T-helper 17 cell (primary cell): ENCODE measurements around the gene CACNA1H. TPM values are rescaled to one million over a fixed set of nuclear protein-coding genes. Genes with fewer than 3 reads are reported as not detected.
"Not testable (repeated sequence)": the region's sequence is repeated elsewhere in the genome, so short reads cannot be mapped to it uniquely, and the experiment has no call there.

ENCODE experiments used
- ATAC-seq: fragments of 150-1000 bp; cut with Tn5 transposase; 2 replicates; pipeline ENCODE4 v1.10.0; 2021; ENCODE audit warnings: mild to moderate bottlenecking, moderate library complexity
- DNase-seq, 3 donors: peaks; one replicate each; pipeline versions ENCODE4 v3.0.0 to v3.0.0-alpha.2; 2020 to 2021
- H3K9me3 ChIP-seq: one replicate; pipeline ENCODE4 v1.7.0; 2013; ENCODE audit warnings: low read length, mild to moderate bottlenecking; ENCODE audit not compliant: control insufficient read depth, poor library complexity, severe bottlenecking
- H3K27ac Mint-ChIP-seq: one replicate; pipeline ENCODE4 v1.8.0; 2022; ENCODE audit warnings: mild to moderate bottlenecking, moderate library complexity, mixed read lengths
- H3K27me3 Mint-ChIP-seq: one replicate; pipeline ENCODE4 v1.8.0; 2022; ENCODE audit warnings: mixed read lengths
- H3K36me3 Mint-ChIP-seq: one replicate; pipeline ENCODE4 v1.8.0; 2022; ENCODE audit warnings: low read depth, mixed read lengths
- H3K4me1 Mint-ChIP-seq: one replicate; pipeline ENCODE4 v1.8.0; 2022; ENCODE audit warnings: mild to moderate bottlenecking, mixed read lengths
- H3K4me3 Mint-ChIP-seq: one replicate; pipeline ENCODE4 v1.8.0; 2022; ENCODE audit warnings: mild to moderate bottlenecking, moderate library complexity, mixed read lengths
- total RNA-seq, 4 donors: library from RNA in 2 of 4; stranded (reverse) in 2 of 4; gene quantifications; one replicate each; pipeline ENCODE4 v1.2.3 and lab custom pipeline; 2022 to 2026

Gene CACNA1H
- total RNA-seq, 2 donors from 2014 or later = 8.6 to 9.5 TPM

DNA sequence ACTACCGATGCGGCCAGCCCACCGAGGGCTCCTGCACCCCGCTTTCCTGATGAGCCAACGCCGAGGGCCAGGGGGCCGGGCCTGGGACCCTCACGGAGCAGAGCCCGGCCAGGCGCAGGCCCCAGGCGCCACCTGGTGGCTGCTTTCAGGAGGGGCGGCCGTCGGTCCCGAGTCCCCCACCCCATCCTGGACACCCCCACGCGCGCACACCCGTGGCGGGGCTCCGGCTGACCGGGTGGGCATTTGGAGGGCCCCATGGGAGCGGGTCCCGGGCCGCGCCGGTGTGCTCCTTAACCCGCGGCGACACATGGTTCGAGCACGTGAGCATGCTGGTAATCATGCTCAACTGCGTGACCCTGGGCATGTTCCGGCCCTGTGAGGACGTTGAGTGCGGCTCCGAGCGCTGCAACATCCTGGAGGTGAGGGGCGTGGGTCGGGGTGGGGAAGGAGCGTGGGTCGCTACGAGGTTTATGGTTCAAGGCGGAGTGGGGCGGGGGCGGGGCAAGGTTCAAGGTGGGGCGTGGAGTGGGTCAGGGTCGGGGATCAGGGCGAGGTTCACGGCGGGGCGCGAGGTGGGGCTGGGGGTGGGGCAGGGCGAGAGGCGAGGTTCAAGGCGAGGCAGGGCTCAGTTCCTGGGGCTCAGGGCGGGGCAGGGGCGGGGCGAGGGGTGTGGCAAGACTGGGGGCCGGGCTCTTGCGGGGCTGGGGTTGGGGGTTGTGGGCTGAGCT is 41.9 kb downstream of the CACNA1H start:
- no peaks in the 10 kb centered on the region for H3K9me3 ChIP-seq
- Mint-ChIP-seq H3K36me3 (no peaks in the 10 kb centered on the region), H3K4me1 (peaks cover 2% of the 10 kb centered on the region), H3K27ac (no peak overlapping the region), H3K27me3 (peaks cover 7% of the 10 kb centered on the region), H3K4me3 (no peak overlapping the region)
- DNase-seq (no peak), ATAC-seq (no peak)

DNA sequence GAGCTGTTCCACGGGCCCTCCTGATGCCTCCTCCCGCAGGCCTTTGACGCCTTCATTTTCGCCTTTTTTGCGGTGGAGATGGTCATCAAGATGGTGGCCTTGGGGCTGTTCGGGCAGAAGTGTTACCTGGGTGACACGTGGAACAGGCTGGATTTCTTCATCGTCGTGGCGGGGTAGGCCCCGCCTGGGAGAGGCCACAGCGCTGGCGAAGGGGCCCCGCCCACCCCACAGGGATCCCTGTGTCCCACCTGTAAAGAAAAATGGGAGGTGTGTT is 42.4 kb downstream of the CACNA1H start:
- H3K9me3 ChIP-seq = no peaks in the 10 kb centered on the region
- peaks cover 2% of the 10 kb centered on the region for H3K4me1 Mint-ChIP-seq
- H3K27ac Mint-ChIP-seq = no peak overlapping the region
- DNase-seq (no peak), ATAC-seq (no peak)
- no peak overlapping the region for H3K4me3 Mint-ChIP-seq
- peaks cover 7% of the 10 kb centered on the region for H3K27me3 Mint-ChIP-seq
- no peaks in the 10 kb centered on the region for H3K36me3 Mint-ChIP-seq

DNA sequence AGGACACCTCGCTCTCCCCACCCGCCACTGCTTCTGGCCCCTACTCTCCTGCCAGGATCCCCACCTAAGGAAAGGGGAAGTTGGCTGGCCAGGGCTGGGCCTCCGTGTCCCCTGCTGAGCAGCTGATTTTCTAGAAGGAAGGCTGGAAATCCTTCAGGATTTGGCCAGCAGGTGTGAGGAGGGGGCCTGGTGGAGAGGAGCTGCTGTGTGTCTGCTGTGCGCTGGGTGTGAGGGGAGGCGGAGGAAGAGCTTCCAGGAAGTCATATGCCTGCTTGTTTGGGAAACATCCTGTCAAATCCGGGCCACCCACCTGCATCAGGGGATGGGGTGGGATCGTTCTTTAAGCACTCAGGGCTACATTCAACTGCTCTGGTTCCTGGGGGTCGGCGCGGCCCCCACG is 43.6 kb downstream of the CACNA1H start:
- DNase-seq (no peak), ATAC-seq (no peak)
- Mint-ChIP-seq H3K36me3 (no peaks in the 10 kb centered on the region), H3K4me1 (peaks cover 2% of the 10 kb centered on the region), H3K27me3 (peaks cover 7% of the 10 kb centered on the region), H3K27ac (no peak overlapping the region), H3K4me3 (no peak overlapping the region)
- no peaks in the 10 kb centered on the region for H3K9me3 ChIP-seq

DNA sequence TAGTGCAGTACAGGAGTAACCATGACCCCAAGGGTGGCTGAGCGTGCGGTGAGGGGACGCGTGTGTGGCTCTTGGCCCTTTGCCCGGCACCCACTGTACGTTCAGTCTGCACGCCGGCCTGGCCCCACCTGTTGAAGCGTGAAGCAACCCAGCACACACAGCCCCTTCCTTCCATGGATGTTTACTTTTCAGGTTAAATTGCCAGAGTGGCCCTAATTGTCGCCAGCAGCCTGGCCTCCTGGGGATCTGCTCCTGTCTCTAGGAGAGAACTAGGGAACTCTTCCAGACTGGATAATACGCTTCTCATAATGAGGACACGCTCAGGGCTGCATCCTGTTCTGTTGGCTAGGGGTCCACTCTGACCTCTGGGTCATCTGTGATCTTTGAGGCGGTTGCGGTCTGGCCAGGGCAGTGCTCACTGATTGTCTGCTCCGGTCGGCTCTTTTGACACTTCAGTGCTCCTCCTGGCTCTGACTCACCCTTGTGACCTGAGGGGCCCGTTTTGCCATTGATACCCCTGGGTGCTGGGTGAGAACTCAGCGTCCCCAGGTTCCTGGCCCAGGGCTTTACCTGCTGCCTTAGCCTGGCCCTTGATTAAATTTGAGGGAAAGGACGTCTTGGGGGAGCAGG is 44.4 kb downstream of the CACNA1H start:
- DNase-seq = no peak

DNA sequence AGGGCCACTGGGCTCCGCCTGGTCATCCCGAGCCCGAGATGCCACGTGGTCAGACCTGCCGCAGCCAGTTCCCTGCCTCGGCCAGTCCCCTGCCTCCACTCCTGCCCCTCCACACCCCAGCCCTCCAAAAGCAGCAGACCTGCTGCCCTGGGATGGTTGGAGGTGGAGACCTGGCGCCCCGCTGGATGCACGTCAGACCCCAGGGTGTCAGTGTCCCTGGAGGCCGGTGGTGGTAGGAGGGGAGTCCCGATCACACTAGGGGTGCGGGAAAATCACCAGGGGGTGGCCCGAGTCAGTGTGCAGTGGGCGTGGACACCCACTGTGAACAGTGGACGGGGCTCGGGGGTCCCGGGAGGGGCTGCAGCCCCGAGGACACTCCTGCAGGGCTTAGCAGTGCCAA is 45.3 kb downstream of the CACNA1H start:
- no peaks in the 10 kb centered on the region for H3K9me3 ChIP-seq
- no peak overlapping the region for H3K27ac Mint-ChIP-seq
- H3K4me1 Mint-ChIP-seq = peaks cover 2% of the 10 kb centered on the region
- H3K4me3 Mint-ChIP-seq = no peak overlapping the region
- H3K27me3 Mint-ChIP-seq = no peaks in the 10 kb centered on the region
- DNase-seq (no peak), ATAC-seq (no peak)
- no peaks in the 10 kb centered on the region for H3K36me3 Mint-ChIP-seq

More for the DNA sequence above, 44.4 kb downstream of the CACNA1H start:
- Mint-ChIP-seq H3K4me1 (peaks cover 2% of the 10 kb centered on the region), H3K27me3 (peaks cover 6% of the 10 kb centered on the region), H3K36me3 (no peaks in the 10 kb centered on the region), H3K27ac (no peak overlapping the region), H3K4me3 (no peak overlapping the region)
- no peak for ATAC-seq
- H3K9me3 ChIP-seq = no peaks in the 10 kb centered on the region

DNA sequence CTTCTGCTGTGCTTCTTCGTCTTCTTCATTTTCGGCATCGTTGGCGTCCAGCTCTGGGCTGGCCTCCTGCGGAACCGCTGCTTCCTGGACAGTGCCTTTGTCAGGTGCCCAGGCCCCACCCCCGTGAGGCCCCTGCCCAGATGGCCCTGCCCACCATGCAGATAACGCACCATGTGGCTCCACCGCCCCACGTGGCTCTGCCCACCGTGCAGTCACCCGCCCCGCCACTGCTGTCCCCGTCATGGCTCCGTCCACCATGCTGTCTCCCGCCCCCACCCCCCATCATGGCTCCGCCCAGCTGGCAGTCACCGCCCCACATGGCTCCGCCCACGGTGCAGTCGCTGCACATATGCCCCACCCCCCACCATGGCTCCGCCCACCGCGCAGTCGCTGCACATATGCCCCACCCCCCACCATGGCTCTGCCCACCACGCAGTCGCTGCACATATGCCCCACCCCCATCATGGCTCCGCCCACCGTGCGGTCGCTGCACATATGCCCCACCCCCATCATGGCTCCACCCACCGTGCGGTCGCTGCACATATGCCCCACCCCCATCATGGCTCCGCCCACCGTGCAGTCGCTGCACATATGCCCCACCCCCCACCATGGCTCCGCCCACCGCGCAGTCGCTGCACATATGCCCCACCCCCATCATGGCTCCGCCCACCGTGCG is 45.9 kb downstream of the CACNA1H start:
- H3K27me3 Mint-ChIP-seq, ATAC-seq, H3K4me3 Mint-ChIP-seq, DNase-seq, H3K9me3 ChIP-seq, H3K4me1 Mint-ChIP-seq, H3K27ac Mint-ChIP-seq, H3K36me3 Mint-ChIP-seq: not testable (repeated sequence)

GRCh38 chr16:1199347-1200013 is 46.6 kb downstream of the CACNA1H start:
- no peak for ATAC-seq
- Mint-ChIP-seq H3K27me3 (no peaks in the 10 kb centered on the region), H3K27ac (no peak overlapping the region), H3K36me3 (no peaks in the 10 kb centered on the region), H3K4me3 (no peak overlapping the region), H3K4me1 (peaks cover 2% of the 10 kb centered on the region)
- H3K9me3 ChIP-seq = no peaks in the 10 kb centered on the region
- DNase-seq = no peak

DNA sequence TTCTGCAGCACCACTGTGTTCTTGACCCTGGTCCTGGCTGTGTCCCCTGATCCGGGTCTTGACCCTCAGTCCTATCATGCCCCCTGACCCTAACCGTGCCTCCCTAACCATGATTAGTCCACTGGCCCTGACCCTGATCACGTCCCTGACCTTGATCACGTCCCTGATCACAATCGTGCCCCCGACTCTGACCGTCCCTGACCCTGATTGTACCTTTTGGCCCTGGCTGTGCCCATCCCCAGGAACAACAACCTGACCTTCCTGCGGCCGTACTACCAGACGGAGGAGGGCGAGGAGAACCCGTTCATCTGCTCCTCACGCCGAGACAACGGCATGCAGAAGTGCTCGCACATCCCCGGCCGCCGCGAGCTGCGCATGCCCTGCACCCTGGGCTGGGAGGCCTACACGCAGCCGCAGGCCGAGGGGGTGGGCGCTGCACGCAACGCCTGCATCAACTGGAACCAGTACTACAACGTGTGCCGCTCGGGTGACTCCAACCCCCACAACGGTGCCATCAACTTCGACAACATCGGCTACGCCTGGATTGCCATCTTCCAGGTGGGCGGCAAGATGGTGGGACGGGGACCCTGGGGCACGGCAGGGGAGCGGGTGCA is 47.2 kb downstream of the CACNA1H start:
- ATAC-seq (no peak), DNase-seq (no peak)
- H3K27ac Mint-ChIP-seq = no peak overlapping the region
- no peaks in the 10 kb centered on the region for H3K27me3 Mint-ChIP-seq
- peaks cover 2% of the 10 kb centered on the region for H3K4me1 Mint-ChIP-seq
- H3K9me3 ChIP-seq = no peaks in the 10 kb centered on the region
- H3K36me3 Mint-ChIP-seq = no peaks in the 10 kb centered on the region
- H3K4me3 Mint-ChIP-seq = no peak overlapping the region

DNA sequence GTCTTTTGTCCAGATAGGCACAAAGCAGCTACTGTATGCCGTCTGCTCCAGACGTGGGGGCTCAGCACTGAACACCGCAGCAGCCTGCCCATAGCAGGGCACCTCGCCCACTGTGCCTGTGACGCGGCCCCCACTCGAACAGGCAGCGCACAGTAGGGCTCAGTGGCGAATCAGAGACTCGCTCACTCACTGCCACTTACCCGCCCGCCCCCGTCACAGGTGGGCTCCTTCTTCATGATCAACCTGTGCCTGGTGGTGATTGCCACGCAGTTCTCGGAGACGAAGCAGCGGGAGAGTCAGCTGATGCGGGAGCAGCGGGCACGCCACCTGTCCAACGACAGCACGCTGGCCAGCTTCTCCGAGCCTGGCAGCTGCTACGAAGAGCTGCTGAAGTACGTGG is 48.5 kb downstream of the CACNA1H start:
- Mint-ChIP-seq H3K4me1 (peaks cover under 1% of the 10 kb centered on the region), H3K4me3 (no peak overlapping the region), H3K27me3 (no peaks in the 10 kb centered on the region), H3K36me3 (no peaks in the 10 kb centered on the region), H3K27ac (no peak overlapping the region)
- ATAC-seq (no peak), DNase-seq (no peak)
- H3K9me3 ChIP-seq = no peaks in the 10 kb centered on the region

DNA sequence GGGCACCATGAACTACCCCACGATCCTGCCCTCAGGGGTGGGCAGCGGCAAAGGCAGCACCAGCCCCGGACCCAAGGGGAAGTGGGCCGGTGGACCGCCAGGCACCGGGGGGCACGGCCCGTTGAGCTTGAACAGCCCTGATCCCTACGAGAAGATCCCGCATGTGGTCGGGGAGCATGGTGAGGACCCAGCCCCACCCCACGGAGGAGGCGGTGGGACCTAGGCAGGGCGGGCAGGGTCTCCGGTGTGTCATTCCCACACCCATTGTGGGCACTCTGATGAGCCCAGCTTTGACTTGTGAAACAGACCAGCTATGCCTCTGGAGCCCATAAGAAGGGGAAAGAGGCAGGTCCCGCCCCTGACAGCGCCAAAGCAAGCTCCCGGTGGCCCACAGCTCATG is 49.4 kb downstream of the CACNA1H start:
- DNase-seq (no peak), ATAC-seq (no peak)

GRCh38 chr16:1204933-1205332 is 52.0 kb downstream of the CACNA1H start:
- Mint-ChIP-seq H3K4me1 (no peaks in the 10 kb centered on the region), H3K27me3 (no peaks in the 10 kb centered on the region), H3K36me3 (no peaks in the 10 kb centered on the region), H3K27ac (no peak overlapping the region), H3K4me3 (peak overlapping the region; percentile 76)
- ATAC-seq = no peak
- DNase-seq = no peak
- H3K9me3 ChIP-seq = no peaks in the 10 kb centered on the region

More for the DNA sequence above, 49.4 kb downstream of the CACNA1H start:
- no peaks in the 10 kb centered on the region for H3K27me3 Mint-ChIP-seq
- H3K4me1 Mint-ChIP-seq = no peaks in the 10 kb centered on the region
- no peak overlapping the region for H3K27ac Mint-ChIP-seq
- no peaks in the 10 kb centered on the region for H3K36me3 Mint-ChIP-seq
- H3K9me3 ChIP-seq = no peaks in the 10 kb centered on the region
- H3K4me3 Mint-ChIP-seq = no peak overlapping the region

- DNase-seq (no peak), ATAC-seq (no peak)
- Mint-ChIP-seq H3K36me3 (no peaks in the 10 kb centered on the region), H3K27me3 (no peaks in the 10 kb centered on the region), H3K4me3 (no peak overlapping the region), H3K27ac (no peak overlapping the region), H3K4me1 (no peaks in the 10 kb centered on the region)
- H3K9me3 ChIP-seq = no peaks in the 10 kb centered on the region
Measured at GRCh38 chr16:1206326-1206725, 53.4 kb downstream of the CACNA1H start.

GRCh38 chr16:1206786-1207185 is 53.9 kb downstream of the CACNA1H start:
- Mint-ChIP-seq H3K36me3 (no peaks in the 10 kb centered on the region), H3K4me3 (peak overlapping the region; percentile 81), H3K27ac (no peak overlapping the region), H3K27me3 (no peaks in the 10 kb centered on the region), H3K4me1 (no peaks in the 10 kb centered on the region)
- ATAC-seq (peak; percentile 68), DNase-seq (no peak)
- H3K9me3 ChIP-seq = no peaks in the 10 kb centered on the region
